Testis (tissue), 2 donors: ENCODE measurements around the gene S1PR1.

Experiments
- CTCF ChIP-seq, 3 experiments: fragments of 450-650 bp in 2 of 3; fragments of 200-600 bp in 1 of 3; sonication (generic) in 1 of 3; IDR thresholded peaks; one replicate each; pipeline ENCODE4 v1.5.1; 2016 to 2019; ENCODE audit warnings: antibody characterized with exemption in 3 of 3, mild to moderate bottlenecking in 2 of 3, moderate library complexity in 1 of 3
- POLR2A ChIP-seq: fragments of 450-650 bp; IDR thresholded peaks from one replicate; pipeline ENCODE4 v1.6.1; 2017; ENCODE audit warnings: antibody characterized with exemption, mild to moderate bottlenecking, moderate library complexity

GRCh38 chr1:101285922-101286570 lies 49.2 kb downstream of the S1PR1 start:
- TF ChIP-seq POLR2A (no peak), CTCF (IDR thresholded peaks at IDR 0.05) (no peak)
